Measurements from ENCODE around the gene HYCC2. TPM values are rescaled to one million over a fixed set of nuclear protein-coding genes. Genes with fewer than 3 reads are reported as not detected.
"Not testable (repeated sequence)": the region's sequence is repeated elsewhere in the genome, so short reads cannot be mapped to it uniquely, and the experiment has no call there.

The HYCC2 gene
- total RNA-seq, 1 donor: 17.7 TPM

- no peak overlapping the region for H3K4me3 ChIP-seq (ENCODE audit: low read depth, low read length)
- TF ChIP-seq CTCF (IDR thresholded peaks at IDR 0.05; ENCODE audit: insufficient read depth, low read depth, low read length): no peak
- peak; percentile 74 for DNase-seq (ENCODE audit: low read depth)
Observed at GRCh38 chr2:201057087-201057521, 14.4 kb downstream of the HYCC2 start.

GRCh38 chr2:201049455-201049854 lies 22.0 kb downstream of the HYCC2 start:
- no peak for TF ChIP-seq CTCF (IDR thresholded peaks at IDR 0.05; ENCODE audit: insufficient read depth, low read depth, low read length)
- H3K4me3 ChIP-seq (ENCODE audit: low read depth, low read length): no peak overlapping the region
- DNase-seq (ENCODE audit: low read depth): no peak

GRCh38 chr2:201046881-201047280 lies 24.6 kb downstream of the HYCC2 start:
- TF ChIP-seq CTCF (IDR thresholded peaks at IDR 0.05; ENCODE audit: insufficient read depth, low read depth, low read length): no peak
- no peak overlapping the region for H3K4me3 ChIP-seq (ENCODE audit: low read depth, low read length)
- DNase-seq (ENCODE audit: low read depth): no peak

GRCh38 chr2:201043050-201043449 lies 28.4 kb downstream of the HYCC2 start:
- not testable (repeated sequence) for DNase-seq (ENCODE audit: low read depth); H3K4me3 ChIP-seq (ENCODE audit: low read depth, low read length)

GRCh38 chr2:201042451-201042850 lies 29.0 kb downstream of the HYCC2 start:
- DNase-seq (ENCODE audit: low read depth); H3K4me3 ChIP-seq (ENCODE audit: low read depth, low read length): not testable (repeated sequence)

- no peak for TF ChIP-seq CTCF (IDR thresholded peaks at IDR 0.05; ENCODE audit: insufficient read depth, low read depth, low read length)
- no peak overlapping the region for H3K4me3 ChIP-seq (ENCODE audit: low read depth, low read length)
- DNase-seq (ENCODE audit: low read depth): no peak
Observed at GRCh38 chr2:201040867-201041628, 30.4 kb downstream of the HYCC2 start.

GRCh38 chr2:201038855-201039254 lies 32.6 kb downstream of the HYCC2 start:
- no peak for DNase-seq (ENCODE audit: low read depth)
- TF ChIP-seq CTCF (IDR thresholded peaks at IDR 0.05; ENCODE audit: insufficient read depth, low read depth, low read length): no peak
- H3K4me3 ChIP-seq (ENCODE audit: low read depth, low read length): no peak overlapping the region

- DNase-seq (ENCODE audit: low read depth); H3K4me3 ChIP-seq (ENCODE audit: low read depth, low read length): not testable (repeated sequence)
Observed at GRCh38 chr2:201038361-201038760, 33.1 kb downstream of the HYCC2 start.

GRCh38 chr2:201034355-201034754 lies 37.1 kb downstream of the HYCC2 start:
- H3K4me3 ChIP-seq (ENCODE audit: low read depth, low read length); DNase-seq (ENCODE audit: low read depth): not testable (repeated sequence)

Data from fibroblast of villous mesenchyme (primary cell).